Prostate gland (tissue), 2 donors: ENCODE measurements around the gene TBL1X. TPM values are rescaled to one million over a fixed set of nuclear protein-coding genes. Genes with fewer than 3 reads are reported as not detected.

Source experiments
- DNase-seq: peaks from one replicate; pipeline ENCODE4 v3.0.0-alpha.2; 2019; ENCODE audit warnings: low spot score
- H3K27ac ChIP-seq, 2 donors: fragments of 200-600 bp; sonication (generic); 2 replicates each; pipeline ENCODE4 v1.5.1; 2017 to 2019
- H3K27me3 ChIP-seq: fragments of 200-600 bp; sonication (generic); replicated peaks from 2 replicates; pipeline ENCODE4 v1.5.1; 2019; ENCODE audit not compliant: insufficient read depth
- H3K36me3 ChIP-seq, 2 donors: fragments of 200-600 bp; sonication (generic); 1 replicate in 1 of 2; 2 replicates in 1 of 2; pipeline versions ENCODE4 v1.5.1 to v1.8.1; 2017 to 2019
- H3K4me1 ChIP-seq: fragments of 200-600 bp; sonication (generic); replicated peaks from 2 replicates; pipeline ENCODE4 v1.5.1; 2019
- H3K4me3 ChIP-seq, 2 donors: fragments of 200-600 bp; sonication (generic); 2 replicates each; pipeline ENCODE4 v1.5.1; 2017 to 2019
- H3K9me3 ChIP-seq: fragments of 200-600 bp; sonication (generic); 2 replicates; pipeline ENCODE4 v1.5.1; 2017
- POLR2A ChIP-seq: fragments of 450-650 bp; IDR thresholded peaks from one replicate; pipeline ENCODE4 v1.6.1; 2016; ENCODE audit warnings: antibody characterized with exemption, mild to moderate bottlenecking
- POLR2AphosphoS5 ChIP-seq: sonication (generic); formaldehyde crosslinking; IDR thresholded peaks from one replicate; pipeline ENCODE4 v1.6.1; 2017; ENCODE audit warnings: antibody characterized with exemption
- WGBS: methylation state at CpG from one replicate; pipeline ENCODE4 v1.1.5; 2018; 5-methylcytosine and 5-hydroxymethylcytosine counted together
- intact Hi-C: fragments of 100-400 bp; cut with DNase I; formaldehyde crosslinking; loops from one replicate; pipeline ENCODE4 v1.14.2; 2022
- total RNA-seq, 2 donors: library from RNA; depleted of rRNA; stranded (reverse); fragments of >200 nt; gene quantifications; one replicate each; pipeline ENCODE4 v1.1.0, GENCODE V29; 2016
- TF ChIP-seq, protein P1 (sequence below), 4 experiments: fragments of 200-600 bp in 2 of 4; fragments of 450-650 bp in 2 of 4; sonication (generic) in 2 of 4; IDR thresholded peaks; 1 replicate in 3 of 4; 2 replicates in 1 of 4; pipeline ENCODE4 v1.5.1; 2016 to 2019; ENCODE audit warnings: antibody characterized with exemption in 4 of 4, mild to moderate bottlenecking in 2 of 4, moderate library complexity in 2 of 4

Gene TBL1X
- total RNA-seq, 2 donors from 2014 or later: 23.2 to 76.9 TPM

DNA sequence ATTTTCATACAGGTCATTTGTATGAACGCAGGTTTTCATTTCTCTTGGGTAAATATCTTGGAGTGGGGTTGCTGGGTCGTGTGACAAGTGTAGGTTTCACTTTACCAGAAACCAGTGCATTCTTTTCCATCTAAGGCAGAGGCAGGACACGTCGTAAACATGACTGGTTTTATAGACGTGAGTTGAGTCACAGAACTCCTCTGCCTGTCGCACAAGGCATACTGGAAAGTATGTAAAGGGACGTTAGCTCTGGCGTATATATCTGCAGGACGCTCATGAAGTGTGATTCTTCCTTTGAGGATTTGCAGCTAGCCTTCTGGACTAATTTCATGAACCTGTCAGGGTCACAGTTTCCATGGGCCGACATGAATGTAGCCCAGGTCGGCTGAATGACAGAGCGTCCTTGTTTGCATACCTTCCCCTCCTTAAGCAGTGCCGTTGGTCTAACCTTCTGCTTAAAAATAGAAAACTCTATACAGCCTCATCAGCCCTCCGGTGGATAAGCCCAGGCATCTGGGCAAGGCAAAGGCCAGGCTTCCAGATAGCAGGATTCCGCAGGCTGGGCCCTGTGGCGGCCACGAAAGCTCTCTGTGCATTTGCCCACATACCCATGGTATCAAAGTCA, 194.8 kb downstream of the TBL1X start:
- WGBS: 55% methylated on average over 17 of the region's 17 CpGs
- H3K27me3 ChIP-seq: no peaks in the 10 kb centered on the region
- no peak overlapping the region for H3K4me3 ChIP-seq
- intact Hi-C loops: no loop called here
- TF ChIP-seq, protein P1, sequence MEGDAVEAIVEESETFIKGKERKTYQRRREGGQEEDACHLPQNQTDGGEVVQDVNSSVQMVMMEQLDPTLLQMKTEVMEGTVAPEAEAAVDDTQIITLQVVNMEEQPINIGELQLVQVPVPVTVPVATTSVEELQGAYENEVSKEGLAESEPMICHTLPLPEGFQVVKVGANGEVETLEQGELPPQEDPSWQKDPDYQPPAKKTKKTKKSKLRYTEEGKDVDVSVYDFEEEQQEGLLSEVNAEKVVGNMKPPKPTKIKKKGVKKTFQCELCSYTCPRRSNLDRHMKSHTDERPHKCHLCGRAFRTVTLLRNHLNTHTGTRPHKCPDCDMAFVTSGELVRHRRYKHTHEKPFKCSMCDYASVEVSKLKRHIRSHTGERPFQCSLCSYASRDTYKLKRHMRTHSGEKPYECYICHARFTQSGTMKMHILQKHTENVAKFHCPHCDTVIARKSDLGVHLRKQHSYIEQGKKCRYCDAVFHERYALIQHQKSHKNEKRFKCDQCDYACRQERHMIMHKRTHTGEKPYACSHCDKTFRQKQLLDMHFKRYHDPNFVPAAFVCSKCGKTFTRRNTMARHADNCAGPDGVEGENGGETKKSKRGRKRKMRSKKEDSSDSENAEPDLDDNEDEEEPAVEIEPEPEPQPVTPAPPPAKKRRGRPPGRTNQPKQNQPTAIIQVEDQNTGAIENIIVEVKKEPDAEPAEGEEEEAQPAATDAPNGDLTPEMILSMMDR (IDR thresholded peaks at IDR 0.05): no peak
- TF ChIP-seq POLR2AphosphoS5: no peak
- TF ChIP-seq POLR2A: no peak
- no peaks in the 10 kb centered on the region for H3K4me1 ChIP-seq
- H3K27ac ChIP-seq: no peak overlapping the region
- no peaks in the 10 kb centered on the region for H3K36me3 ChIP-seq
- no peaks in the 10 kb centered on the region for H3K9me3 ChIP-seq
- no peak for DNase-seq

DNA sequence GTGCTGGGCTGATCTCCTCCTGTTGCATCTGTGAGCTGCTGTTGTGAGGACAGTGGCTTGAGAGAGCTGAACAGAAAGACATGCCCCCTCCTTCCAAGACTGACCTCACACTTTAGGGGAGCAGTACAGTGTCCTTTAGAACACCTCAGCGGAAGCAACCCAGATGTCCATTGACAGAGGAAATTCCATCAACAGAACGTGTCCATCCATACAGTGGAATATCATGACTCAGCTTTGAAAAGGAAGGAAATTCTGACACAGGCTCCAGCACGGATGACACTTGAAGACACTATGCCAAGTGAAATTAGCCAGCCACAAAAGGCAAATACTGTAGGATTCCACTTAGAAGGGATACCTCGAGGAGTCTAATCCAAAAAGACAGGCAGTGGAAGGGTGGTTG, 197.3 kb downstream of the TBL1X start:
- intact Hi-C loops: no loop called here
- H3K4me1 ChIP-seq: no peaks in the 10 kb centered on the region
- DNase-seq: no peak

DNA sequence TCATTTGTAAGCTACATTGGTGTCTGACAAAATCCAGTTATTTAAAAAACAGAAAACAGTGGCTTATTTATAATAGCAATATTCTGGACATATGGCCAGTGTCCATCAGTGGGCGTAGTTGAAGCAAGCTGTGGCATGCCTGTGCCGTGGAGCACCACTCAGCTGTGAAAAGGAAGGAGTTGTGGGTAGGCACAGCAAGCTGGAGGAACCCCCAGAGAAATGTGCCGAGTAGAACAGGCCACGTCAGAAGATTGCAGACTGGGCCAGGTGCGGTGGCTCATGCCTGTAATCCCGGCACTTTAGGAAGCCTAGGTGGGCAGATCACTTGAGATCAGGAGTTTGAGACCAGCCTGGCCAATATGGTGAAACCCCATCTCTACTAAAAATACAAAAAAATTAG, 198.4 kb downstream of the TBL1X start:
- TF ChIP-seq POLR2AphosphoS5 (no peak), POLR2A (no peak)
- TF ChIP-seq, protein P1 (IDR thresholded peaks at IDR 0.05): no peak
- Histone ChIP-seq H3K36me3 (no peaks in the 10 kb centered on the region), H3K4me3 (no peak overlapping the region), H3K27ac (no peak overlapping the region), H3K4me1 (no peaks in the 10 kb centered on the region), H3K27me3 (no peaks in the 10 kb centered on the region), H3K9me3 (no peaks in the 10 kb centered on the region)
- intact Hi-C loops: no loop called here
- no peak for DNase-seq
- WGBS: 98% methylated on average over 6 of the region's 6 CpGs

More for the DNA sequence above, 197.3 kb downstream of the TBL1X start:
- Histone ChIP-seq H3K27ac (no peak overlapping the region), H3K36me3 (no peaks in the 10 kb centered on the region), H3K27me3 (no peaks in the 10 kb centered on the region), H3K9me3 (no peaks in the 10 kb centered on the region), H3K4me3 (no peak overlapping the region)
- whole genome bisulfite sequencing: 58% methylated on average over 3 of the region's 4 CpGs
- TF ChIP-seq POLR2AphosphoS5: no peak
- TF ChIP-seq, protein P1 (IDR thresholded peaks at IDR 0.05): no peak
- no peak for TF ChIP-seq POLR2A

DNA sequence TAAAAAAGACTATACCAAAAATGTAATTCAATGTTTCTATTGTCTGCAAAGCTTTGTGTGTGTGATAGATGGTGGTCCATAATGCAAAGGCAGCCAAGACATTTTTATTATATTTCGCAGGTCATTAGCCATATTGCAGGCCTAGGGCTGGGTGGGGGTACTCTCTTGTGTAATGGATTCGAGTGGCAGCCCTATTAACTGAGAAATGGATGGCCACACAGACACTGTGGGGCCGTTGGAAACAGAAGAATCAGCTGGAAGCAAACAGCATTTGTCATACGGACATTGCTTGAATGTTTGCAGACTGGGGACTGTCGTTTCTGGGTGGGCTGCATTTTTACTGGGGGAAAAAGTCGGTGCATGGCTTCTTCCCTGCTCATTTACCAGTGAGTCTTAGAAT, 199.4 kb downstream of the TBL1X start:
- H3K27me3 ChIP-seq: no peaks in the 10 kb centered on the region
- intact Hi-C loops: no loop called here
- H3K4me3 ChIP-seq: no peak overlapping the region
- no peaks in the 10 kb centered on the region for H3K36me3 ChIP-seq
- DNase-seq: no peak
- TF ChIP-seq POLR2A (no peak), POLR2AphosphoS5 (no peak)
- TF ChIP-seq, protein P1 (IDR thresholded peaks at IDR 0.05): no peak
- no peaks in the 10 kb centered on the region for H3K4me1 ChIP-seq
- H3K9me3 ChIP-seq: no peaks in the 10 kb centered on the region
- no peak overlapping the region for H3K27ac ChIP-seq
- WGBS: 65% methylated on average over 6 of the region's 6 CpGs

DNA sequence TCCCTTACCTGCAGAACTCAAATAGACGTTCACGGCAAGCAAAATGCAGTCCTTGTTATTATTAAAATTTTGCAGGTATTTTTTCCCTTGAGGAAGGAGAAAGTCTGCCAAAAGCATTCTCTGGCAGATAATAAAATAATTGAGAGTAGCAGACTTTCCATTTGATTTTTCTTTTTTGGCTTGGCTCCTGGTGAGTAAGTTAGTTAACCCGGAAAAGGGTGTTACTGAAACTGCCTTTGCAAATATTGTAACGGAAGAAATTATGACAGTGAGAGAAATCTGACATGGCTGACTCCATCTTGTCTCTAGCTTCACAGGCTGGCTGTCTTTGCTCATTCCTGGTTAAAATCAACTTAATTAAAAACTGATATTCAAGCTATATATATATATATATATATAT, 200.3 kb downstream of the TBL1X start:
- Histone ChIP-seq H3K4me3 (no peak overlapping the region), H3K27me3 (no peaks in the 10 kb centered on the region), H3K36me3 (no peaks in the 10 kb centered on the region), H3K4me1 (no peaks in the 10 kb centered on the region), H3K9me3 (no peaks in the 10 kb centered on the region), H3K27ac (no peak overlapping the region)
- no peak for TF ChIP-seq POLR2AphosphoS5
- TF ChIP-seq POLR2A: no peak
- TF ChIP-seq, protein P1 (IDR thresholded peaks at IDR 0.05): no peak
- intact Hi-C loops: no loop called here
- WGBS: 23% methylated on average over 4 of the region's 4 CpGs
- no peak for DNase-seq
